ENCODE data around the gene MSI2.

DNA sequence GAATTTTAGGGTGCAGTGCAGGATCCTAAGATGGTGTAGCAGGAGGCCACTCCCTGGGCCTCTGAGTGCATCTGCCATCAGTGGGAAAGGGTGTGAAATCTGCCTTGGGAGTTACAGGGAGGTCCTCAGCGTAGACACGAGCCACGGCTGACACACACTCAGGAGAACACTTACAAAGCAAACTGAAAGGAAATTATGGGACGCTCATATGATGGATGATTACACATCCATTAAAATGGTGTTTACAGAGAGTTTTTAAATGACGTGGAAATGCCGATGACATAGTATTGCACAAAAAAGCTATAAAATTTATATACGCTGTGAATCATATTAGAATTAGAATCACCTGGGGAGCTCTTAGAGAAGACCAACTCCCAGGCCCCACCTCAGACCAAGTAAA is 313.5 kb downstream of the MSI2 start:
- TF ChIP-seq CTCF (IDR thresholded peaks at IDR 0.05) (no peak), POLR2A (IDR thresholded peaks at IDR 0.05) (no peak), POLR2AphosphoS5 (IDR thresholded peaks at IDR 0.05) (no peak)

Measured in suprapubic skin (tissue), 4 donors.